NCI-H1694 treated with DMSO at 0.1 percent for 48 hours (cell line): Measurements from ENCODE around the gene KRTAP10-10.
A peak's percentile ranks its signal among the peaks of the same experiment; 100 is the strongest.
"Not testable (repeated sequence)": the region's sequence is repeated elsewhere in the genome, so short reads cannot be mapped to it uniquely, and the experiment has no call there.

Experiments used
- DNase-seq: peaks from one replicate; lab custom pipeline; 2025; lab: John Stamatoyannopoulos, UW

Gene KRTAP10-10

DNA sequence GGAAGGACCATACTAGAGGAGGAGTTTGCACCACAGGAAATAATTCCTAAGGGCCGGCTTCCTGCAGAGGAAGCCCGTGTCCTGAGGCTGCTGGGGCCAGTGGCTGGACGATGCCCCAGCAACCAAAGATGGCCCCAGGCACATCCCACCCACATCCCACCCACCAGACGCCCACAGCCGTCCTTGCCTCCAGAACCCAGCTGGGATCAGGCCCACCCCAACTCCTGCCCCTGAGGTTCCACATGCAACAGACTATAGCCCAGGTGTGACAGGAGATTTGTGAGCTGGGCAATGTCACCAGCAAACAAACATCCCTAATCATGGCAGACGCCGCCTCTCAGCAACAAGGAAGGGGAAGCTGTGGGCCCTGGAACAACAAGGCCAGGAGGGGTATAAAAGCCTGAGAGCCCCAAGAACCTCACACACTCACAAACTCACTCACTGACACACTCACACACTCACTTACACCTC, 10.4 kb upstream of the KRTAP10-10 start, which contains the start of gene KRTAP10-9:
TSS of gene KRTAP10-9 (plus strand) at position 421 of the 471 bp plus-strand sequence. CDS start 79 bp downstream, outside the sequence.
- no peak for DNase-seq

DNA sequence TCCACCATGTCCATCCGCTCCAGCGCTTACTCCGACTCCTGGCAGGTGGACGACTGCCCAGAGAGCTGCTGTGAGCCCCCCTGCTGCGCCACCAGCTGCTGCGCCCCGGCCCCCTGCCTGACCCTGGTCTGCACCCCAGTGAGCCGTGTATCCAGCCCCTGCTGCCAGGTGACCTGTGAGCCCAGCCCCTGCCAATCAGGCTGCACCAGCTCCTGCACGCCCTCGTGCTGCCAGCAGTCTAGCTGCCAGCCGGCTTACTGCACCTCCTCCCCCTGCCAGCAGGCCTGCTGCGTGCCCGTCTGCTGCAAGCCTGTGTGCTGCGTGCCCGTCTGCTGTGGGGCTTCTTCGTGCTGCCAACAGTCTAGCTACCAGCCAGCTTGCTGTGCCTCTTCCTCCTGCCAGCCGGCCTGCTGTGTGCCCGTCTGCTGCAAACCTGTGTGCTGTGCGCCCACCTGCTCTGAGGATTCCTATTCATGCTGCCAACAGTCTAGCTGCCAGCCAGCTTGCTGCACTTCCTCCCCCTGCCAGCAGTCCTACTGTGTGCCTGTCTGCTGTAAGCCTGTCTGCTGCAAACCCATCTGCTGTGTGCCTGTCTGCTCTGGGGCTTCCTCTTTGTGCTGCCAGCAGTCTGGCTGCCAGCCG, 9.9 kb upstream of the KRTAP10-10 start:
- DNase-seq, result not testable (repeated sequence)

DNA sequence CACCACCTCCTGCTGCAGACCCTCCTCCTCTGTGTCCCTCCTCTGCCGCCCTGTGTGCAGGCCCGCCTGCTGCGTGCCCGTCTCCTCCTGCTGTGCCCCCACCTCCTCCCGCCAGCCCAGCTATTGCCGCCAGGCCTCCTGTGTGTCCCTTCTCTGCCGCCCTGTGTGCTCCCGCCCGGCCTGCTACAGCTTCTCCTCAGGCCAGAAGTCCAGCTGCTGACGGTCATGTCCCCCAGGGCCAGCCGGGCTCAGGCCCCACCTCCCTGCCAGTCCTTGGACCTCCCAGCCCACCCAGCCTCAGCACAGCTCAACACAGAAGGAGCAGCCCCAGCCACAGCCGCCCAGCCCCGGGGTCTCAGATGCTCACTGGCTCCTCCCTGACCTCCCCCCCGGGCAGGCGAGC, 9.3 kb upstream of the KRTAP10-10 start:
- not testable (repeated sequence) for DNase-seq

DNA sequence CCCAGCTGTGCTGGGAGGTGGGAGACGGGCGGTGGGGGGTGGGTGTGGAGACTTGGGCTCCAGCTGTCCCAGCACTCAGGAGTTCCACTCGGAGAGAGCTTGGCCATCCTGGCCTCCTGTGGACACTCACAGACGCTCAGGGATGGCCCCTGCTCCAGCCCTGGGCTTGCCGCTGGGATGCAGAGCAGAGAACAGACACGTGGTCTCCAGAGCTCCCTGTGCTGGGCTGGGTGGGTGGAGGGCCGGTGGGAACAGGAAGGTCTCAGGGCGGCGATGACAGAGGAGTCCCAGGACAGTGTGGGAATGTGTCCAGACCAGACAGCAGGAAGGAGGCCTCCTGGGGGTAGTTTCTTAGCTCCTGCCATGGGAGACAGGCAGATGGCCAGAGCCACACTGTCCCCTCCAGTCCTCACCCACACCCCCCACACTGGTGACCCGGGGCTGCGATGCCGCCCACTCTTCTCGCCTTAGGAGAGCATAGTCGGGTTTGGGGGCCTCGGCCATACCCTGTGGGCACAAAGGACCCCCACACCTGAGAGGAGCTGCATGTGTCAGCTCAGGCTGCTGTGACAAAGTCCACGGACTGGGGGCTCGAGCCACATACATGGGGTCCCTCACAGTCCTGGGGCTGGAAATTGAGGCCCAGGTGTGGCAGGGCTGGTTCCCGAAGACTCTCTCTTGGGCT, 8.3 kb upstream of the KRTAP10-10 start:
- no peak for DNase-seq

DNA sequence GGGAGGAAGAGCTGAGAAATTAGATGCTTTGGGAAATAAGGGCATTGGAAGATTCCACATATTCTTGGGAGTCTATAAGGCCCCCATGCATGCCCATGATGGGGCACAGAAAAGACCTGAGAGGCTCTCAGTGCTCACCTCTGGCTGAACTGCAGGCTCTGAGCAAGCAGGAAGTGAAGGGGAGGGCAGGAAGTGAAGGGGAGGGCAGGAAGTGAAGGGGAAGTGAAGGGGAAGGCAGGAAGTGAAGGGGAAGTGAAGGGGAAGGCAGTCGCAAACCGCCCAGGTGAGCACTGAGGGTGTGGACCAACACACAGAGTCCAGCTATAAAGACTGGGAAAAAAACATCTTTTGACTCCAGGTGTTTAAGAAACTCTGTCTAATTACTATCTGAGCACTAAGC, 6.7 kb upstream of the KRTAP10-10 start:
- no peak for DNase-seq

DNA sequence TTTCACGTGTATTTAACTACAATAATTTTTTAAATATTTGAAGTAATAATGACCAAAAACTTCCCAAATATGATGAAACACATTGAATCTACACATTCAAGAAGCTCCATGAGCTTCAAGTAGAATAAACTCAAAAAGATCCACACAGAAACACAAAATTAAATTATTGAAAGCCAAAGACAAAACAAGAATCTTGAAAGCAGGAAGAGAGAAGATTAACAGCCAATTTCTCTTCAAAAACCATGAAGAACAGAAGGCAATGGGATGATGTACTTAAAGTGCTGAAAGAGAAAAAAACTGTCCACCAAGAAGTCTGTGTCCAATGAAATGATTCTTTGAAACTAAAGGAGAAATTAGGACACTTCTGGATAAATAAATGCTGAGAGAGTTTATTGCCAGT, 5.1 kb upstream of the KRTAP10-10 start:
- DNase-seq, result no peak

DNA sequence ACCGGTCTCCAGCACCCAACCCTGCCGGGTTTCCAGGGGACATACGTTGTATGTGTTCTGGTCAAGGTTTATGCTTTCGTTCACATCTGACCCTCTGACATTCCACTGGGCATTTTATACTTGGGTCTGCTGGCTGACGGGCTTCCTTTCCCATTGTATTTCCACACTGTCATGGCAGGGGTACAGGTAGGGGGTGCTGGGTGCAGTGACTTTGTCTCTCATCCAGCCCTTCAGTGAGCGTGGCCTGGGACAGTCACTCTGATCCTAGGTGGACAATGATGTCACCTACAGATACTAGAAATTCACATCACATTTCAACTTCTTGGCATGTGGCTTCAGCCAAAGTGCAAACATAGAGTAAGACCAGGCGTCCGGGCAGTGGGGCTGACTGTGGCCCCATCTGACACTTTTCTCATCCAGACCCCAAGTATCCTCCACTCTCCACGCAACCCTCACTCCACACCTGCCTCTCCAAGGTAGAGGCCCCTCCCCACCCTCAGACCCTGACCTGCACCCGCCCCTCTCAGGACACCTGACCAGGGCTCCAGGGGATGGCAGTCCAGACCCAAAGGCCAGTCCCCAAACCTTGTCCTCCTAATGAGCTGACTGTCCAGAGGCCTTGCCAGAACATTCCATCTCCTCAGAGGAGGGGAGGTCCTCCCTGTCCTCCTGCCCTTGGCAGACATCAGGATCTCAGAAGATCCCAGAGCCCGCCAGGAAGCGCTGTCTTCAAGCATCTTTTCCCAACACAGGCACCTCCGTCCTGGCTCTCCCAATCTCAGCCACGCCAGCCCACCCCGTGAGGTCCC, 743 bp upstream of the KRTAP10-10 start:
- no peak for DNase-seq

DNA sequence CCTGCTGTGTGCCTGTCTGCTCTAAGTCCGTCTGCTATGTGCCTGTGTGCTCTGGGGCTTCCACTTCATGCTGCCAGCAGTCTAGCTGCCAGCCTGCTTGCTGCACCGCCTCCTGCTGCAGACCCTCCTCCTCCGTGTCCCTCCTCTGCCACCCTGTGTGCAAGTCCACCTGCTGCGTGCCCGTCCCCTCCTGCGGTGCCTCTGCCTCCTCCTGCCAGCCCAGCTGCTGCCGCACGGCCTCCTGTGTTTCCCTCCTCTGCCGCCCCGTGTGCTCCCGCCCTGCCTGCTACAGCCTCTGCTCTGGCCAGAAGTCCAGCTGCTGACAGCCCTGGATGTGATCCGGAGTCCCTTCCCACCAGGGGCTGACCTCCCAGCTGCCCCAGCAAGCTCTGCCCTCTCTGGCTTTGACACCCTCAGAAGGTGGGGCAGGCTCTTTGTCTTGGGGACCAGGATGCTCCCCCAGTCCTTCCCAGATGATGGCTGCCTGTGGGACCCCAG, 744 bp downstream of the KRTAP10-10 start:
- DNase-seq, result not testable (repeated sequence)

DNA sequence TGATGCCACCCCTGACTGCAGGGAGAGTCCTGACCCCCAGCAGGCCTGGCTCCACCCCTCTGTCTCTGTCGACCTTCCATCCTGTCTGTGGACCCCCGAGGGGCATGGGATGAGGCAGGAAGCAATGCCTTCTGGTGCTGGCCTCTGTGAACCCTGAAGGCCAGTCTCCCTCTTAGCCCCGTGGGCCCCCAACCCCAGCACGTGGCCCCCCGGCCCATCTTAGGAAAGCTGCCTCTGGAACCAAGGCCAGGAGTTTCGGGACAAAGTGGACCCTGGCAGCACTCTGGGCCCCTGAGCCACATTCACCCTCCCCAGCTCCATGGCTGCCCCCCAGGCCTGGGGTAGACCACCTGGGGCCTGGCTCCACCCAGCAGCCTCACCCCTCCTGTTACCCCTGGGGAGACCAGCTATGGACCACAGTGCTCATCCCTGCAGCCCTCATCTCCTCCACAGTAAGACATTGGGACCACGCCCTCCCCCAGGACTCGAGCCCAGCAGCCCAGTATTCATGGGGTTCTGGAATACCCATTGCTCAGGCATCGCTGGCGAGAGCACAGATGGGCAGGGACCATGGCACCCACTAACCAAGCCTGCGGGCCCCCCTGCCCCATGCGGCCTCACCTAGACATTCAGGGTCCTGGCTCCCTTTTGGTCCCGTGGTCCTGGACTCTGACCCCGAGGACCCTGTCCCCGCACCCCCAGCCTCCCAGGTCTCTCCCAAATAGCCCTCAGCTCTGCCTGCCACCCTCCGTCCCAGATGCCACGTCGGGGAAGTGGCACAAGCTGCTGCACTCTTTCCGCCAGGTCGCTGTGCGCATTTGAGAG, 1.6 kb downstream of the KRTAP10-10 start:
- not testable (repeated sequence) for DNase-seq

DNA sequence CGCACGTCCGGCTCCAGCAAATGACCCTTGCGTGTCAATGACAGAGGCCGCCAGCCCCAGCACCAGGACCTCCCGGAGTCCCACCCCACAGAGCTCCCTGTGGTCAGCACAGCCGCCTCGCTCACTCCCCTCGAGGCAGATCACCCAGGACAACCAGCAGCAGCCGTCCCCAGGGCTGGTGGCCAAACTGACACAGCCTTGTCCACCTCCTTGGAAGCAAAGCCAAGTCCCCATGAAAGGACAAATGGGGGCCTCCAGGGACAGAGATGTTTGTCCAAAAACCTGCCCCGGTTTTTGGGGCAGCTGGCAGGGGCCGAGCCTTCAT, 2.1 kb downstream of the KRTAP10-10 start:
- no peak for DNase-seq

DNA sequence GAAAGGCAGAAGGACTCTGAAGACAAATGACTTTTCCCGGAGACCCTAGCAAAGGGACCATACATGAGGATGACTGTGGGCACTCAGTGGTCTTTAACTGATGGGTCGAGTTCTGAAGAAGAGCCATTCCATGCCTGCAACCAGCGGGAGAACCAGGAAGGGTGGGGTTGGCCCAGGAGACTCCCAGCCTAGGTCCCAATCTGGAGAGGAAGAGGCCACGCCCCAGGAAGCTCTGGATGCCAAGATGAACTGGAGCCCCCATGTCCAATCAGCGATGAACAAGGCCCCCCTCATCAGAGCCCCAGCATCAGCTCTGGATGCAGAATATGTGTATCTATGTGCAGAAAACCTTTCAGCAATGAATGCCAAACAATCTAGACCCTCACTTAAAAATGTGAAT, 3.6 kb downstream of the KRTAP10-10 start:
- no peak for DNase-seq

DNA sequence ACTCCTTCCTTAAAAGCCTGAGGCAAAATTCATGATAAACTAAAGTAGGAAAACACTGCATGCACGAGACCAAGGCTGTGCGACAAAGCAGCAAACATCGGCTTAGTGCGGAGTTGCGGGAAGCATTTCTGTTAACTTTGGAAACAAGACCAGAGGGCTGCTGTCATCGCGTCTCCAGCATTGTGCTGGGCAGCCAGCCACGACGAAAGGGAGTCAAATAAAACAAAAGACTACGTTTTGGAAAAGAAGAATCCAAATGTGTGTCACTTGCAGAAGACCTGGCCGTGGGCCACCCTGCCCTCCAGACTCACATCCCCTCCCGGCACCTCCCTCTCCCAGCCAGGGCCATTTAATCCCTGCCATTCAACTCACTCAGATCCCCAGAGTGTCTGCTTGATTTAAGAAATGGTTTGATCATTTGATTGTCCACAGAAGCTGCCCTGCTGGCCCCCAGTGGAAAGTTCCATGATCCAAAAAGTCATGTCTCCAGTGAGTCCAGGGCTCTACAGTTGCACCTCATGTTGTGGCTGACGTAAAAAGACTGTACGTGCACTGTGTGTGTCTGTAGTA, 6.7 kb downstream of the KRTAP10-10 start:
- no peak for DNase-seq

DNA sequence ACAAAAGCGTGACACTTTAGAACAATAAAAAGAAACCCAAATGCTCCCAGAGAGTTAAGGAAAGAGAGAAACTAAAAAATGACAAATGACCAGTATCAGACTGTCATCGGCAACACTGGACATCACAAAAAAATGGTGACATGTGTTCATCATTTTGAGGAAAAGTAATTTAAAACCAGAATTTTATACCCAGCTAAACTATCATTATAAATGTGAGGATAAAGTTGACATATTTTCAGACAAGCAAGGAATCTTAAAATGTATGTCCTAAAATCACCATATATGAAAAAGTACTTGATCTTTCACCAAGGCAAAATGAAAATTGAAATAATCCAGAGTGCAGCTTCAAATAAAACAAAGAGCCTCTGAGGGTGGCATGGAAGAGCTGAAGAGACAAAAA, 7.7 kb downstream of the KRTAP10-10 start:
- DNase-seq, result no peak

DNA sequence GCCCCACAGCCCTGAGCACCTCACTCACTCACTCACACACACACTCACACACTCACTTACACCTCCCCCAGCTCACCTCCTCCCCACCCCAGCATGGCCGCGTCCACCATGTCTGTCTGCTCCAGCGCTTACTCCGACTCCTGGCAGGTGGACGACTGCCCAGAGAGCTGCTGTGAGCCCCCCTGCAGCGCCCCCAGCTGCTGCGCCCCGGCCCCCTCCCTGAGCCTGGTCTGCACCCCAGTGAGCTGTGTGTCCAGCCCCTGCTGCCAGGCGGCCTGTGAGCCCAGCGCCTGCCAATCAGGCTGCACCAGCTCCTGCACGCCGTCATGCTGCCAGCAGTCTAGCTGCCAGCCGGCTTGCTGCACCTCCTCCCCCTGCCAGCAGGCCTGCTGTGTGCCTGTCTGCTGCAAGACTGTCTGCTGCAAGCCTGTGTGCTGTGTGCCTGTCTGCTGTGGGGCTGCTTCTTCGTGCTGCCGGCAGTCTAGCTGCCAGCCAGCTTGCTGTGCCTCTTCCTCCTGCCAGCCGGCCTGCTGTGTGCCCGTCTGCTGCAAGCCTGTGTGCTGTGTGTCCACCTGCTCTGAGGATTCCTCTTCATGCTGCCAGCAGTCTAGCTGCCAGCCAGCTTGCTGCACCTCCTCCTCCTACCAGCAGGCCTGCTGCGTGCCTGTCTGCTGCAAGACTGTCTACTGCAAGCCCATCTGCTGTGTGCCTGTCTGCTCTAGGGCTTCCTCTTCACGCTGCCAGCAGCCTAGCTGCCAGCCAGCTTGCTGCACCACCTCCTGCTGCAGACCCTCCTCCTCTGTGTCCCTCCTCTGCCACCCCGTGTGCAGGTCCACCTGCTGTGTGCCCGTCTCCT, 9.4 kb downstream of the KRTAP10-10 start, which contains the start of gene KRTAP10-11:
TSS of gene KRTAP10-11 (plus strand) at position 49 of the 856 bp plus-strand sequence. CDS start at position 94, 45 bp downstream.
- DNase-seq, result peak; percentile 82

DNA sequence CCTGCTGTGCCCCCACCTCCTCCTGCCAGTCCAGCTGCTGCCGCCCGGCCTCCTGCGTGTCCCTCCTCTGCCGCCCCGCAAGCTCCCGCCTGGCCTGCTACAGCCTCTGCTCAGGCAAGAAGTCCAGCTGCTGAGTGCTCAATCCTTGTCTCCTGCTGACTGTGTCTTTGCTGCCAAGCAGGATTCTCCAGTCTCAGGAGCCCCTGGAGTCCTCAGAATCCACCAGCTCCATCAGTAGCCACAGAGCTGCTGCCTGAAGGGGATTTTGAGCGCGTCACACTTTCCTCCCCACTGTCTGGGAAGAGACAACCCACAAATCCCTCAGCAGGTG, 10.0 kb downstream of the KRTAP10-10 start:
- DNase-seq, result no peak

DNA sequence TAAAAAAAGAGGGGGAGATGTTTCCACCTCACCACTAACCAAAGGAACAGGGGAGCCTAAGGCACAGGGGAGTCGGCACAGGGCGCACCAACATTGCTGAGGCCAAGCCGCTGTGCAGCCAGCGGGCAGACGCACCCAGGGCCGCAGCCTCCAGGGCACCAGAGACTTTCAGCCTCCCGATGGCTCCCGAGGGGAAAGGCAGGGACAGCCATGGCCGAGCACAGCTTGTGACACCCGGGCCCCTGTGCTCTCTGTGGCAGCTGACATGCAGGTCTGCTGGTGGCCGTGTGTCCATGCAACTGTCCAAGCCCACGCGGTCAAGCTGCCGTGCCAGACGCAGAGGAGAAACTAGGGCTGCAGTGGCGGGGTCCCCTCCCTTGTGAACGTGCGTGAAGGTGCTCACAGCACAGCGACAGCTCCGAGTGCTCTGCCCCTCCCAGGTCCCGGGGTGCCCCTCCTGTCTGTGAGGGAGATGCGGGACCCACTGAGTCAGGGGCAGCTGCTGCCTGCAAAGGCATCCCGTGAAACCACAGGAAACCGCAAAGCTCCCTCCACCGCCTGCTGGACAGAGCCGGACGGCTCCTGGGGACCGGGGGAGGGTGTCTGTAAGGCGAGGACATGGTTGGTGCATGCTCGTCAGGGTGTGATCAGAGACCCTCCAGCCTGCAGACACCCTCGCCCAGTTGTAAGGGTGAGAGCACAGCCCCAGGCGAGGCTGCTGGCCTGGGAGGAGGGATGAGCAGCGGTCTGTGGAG, 11.6 kb downstream of the KRTAP10-10 start:
- DNase-seq, result no peak

DNA sequence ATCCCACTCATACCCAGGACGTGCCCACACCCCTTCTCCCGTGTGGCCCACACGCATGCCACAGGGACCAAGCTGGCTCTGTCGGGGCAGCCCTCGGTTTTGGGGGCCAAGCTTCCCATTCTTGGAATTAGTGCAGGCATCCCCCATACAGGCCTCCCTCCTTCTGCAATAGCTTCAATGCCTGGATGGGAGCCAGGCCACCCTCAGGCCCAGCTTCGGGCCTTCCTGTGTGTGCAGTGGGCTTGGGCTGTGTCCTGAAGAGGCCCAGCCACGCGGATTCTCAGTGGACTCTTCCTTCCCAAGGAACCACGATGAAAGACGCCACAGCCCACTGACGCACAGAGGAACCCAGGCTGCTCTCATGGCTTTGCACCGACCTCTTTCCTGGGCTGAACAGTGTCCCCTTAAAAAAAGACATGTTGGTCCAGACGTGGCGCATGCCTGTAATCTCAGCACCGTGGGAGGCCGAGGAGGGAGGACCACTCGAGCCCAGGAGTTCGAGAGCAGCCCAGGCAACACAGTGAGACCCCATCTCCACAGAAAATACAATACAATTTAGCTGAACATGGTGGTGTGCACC, 12.5 kb downstream of the KRTAP10-10 start:
- DNase-seq, result no peak

DNA sequence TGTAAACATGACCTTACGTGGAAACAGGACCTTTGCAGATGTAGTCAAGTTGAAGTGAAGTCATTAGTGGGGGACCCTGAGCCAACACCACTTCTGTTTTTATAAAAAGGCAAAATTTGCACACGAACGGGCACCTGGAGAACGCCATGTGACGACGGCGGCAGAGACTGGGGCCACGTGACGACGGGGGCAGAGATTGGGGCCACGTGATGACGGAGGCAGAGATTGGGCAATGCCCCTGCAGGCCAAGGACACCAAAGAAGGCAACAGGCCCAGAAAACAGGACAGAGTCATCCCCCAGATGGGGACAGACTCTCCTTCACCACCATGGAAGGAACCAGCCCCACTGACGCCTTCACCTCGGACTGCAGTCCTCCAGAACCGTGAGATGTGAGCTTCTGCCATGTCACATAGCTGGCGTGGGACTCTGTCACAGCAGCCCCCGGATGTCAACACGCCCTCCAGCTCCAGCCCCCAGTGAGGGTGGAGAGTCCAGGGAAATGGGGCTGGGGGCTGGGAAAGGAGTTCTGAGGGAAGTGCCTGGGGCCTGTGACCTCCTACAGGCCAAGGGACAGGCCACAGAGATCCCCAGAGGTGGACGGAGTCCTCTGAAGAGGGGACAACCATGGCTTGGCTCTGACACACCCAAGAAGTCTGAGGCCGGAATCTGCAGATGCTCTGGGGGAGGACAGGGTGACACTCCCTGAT, 13.3 kb downstream of the KRTAP10-10 start:
- DNase-seq, result no peak
